Testis (tissue), 3 donors: ENCODE data around the gene PDZK1IP1. TPM values are rescaled to one million over a fixed set of nuclear protein-coding genes. Genes with fewer than 3 reads are reported as not detected.

Experiments
- DNase-seq: peaks from one replicate; pipeline ENCODE4 v3.0.0-alpha.2; 2019
- H3K27ac ChIP-seq, 2 donors: fragments of 200-600 bp; sonication (generic); one replicate each; pipeline ENCODE4 v1.5.1; 2019
- H3K27me3 ChIP-seq: fragments of 200-600 bp; sonication (generic); one replicate; pipeline ENCODE4 v1.5.1; 2019
- H3K36me3 ChIP-seq: fragments of 200-600 bp; sonication (generic); one replicate; pipeline ENCODE4 v1.5.1; 2017; ENCODE audit warnings: low read depth; ENCODE audit errors: missing control alignments
- H3K4me1 ChIP-seq: fragments of 200-600 bp; sonication (generic); one replicate; pipeline ENCODE4 v1.5.1; 2019
- H3K4me3 ChIP-seq, 2 donors: fragments of 200-600 bp; sonication (generic); one replicate each; pipeline ENCODE4 v1.5.1; 2017 to 2019
- H3K9me3 ChIP-seq: fragments of 200-600 bp; sonication (generic); one replicate; pipeline ENCODE4 v1.5.1; 2017
- POLR2A ChIP-seq: fragments of 450-650 bp; IDR thresholded peaks from one replicate; pipeline ENCODE4 v1.6.1; 2017; ENCODE audit warnings: antibody characterized with exemption, mild to moderate bottlenecking, moderate library complexity
- WGBS, 2 donors: methylation state at CpG; one replicate each; pipeline ENCODE4 v1.1.5; 2018; 5-methylcytosine and 5-hydroxymethylcytosine counted together
- intact Hi-C: fragments of 100-400 bp; cut with DNase I; formaldehyde crosslinking; loops from one replicate; pipeline ENCODE4 v1.15.1; 2023; ENCODE audit warnings: low total_unique reads
- polyA plus RNA-seq: library from polyadenylated mRNA; stranded (reverse); fragments of 350-450 nt; fragmentation: Illumina TruSeq; extraction: RNeasy Lipid Tissue Mini Kit (QIAGEN cat#74804); gene quantifications from one replicate; pipeline ENCODE4 v1.2.3, GENCODE V29; 2014; ENCODE audit warnings: low read depth, low replicate concordance; ENCODE audit not compliant: insufficient read depth
- total RNA-seq, 2 donors: library from RNA; depleted of rRNA; stranded (reverse); fragments of >200 nt; gene quantifications; one replicate each; pipeline ENCODE4 v1.2.3, GENCODE V29; 2016
- TF ChIP-seq, protein P1 (sequence below), 3 experiments: fragments of 450-650 bp in 2 of 3; fragments of 200-600 bp in 1 of 3; sonication (generic) in 1 of 3; IDR thresholded peaks; one replicate each; pipeline ENCODE4 v1.5.1; 2016 to 2019; ENCODE audit warnings: antibody characterized with exemption in 3 of 3, mild to moderate bottlenecking in 2 of 3, moderate library complexity in 1 of 3

PDZK1IP1 gene
- total and polyA plus RNA-seq, 3 donors from 2014 or later = 1.5 to 13.9 (median 8.6) TPM

DNA sequence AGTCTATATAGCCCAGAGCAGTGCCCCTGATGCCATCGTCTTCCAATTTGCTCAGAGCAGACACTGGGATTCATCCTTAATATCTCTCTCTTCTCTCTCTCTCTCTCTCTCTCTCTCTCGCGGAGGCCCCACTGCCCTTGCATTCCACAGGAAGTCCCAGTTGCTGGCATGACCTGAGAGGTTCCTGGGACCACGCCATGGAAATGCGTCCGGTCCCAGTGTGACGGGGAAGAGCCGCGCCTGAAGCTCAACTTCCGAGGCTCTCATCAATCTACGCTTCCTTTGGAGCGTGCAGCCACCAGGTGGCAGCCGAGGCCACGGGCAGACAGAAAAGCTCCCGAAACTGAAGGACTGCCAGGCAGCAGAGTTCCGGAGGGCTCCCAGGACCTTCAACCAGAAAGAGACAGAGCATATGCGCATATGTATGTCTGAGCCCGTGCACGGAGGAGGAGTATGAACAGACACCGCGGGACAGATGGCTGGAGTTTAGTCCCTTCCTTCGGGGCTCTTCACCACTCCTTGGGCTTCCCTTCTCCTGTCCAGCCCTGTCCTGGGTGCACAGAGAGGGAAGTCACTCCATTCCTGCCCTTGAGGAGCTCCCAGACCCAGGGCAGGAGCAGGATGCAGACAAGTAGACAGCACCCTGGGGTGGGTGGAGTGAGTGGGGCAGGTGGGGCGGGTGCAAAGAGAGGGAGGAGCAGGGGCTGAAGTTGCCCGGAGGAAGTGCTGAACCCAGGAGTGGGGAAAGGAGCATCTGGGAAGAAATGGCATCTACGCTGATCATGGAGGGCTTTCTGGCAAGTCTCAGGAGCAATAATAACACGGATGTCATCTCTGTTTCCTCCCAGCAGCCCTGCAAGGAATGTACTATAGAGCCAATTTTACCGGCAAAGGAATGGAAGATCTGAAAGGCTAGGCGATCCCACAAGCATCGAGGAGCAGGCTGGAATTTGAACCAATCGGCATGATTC lies 10.5 kb downstream of the PDZK1IP1 start:
- intact Hi-C loops = no loop called here
- Histone ChIP-seq H3K4me3 (peak overlapping the region; percentile 24 to 48), H3K4me1 (peaks cover 7% of the 10 kb centered on the region), H3K27me3 (no peaks in the 10 kb centered on the region), H3K36me3 (no peaks in the 10 kb centered on the region), H3K27ac (no peak overlapping the region), H3K9me3 (no peaks in the 10 kb centered on the region)
- DNase-seq = peak; percentile 94
- WGBS, 2 donors = 5 to 9% methylated on average over 13 to 24 of the region's 30 CpGs
- TF ChIP-seq POLR2A = no peak
- TF ChIP-seq, protein P1, sequence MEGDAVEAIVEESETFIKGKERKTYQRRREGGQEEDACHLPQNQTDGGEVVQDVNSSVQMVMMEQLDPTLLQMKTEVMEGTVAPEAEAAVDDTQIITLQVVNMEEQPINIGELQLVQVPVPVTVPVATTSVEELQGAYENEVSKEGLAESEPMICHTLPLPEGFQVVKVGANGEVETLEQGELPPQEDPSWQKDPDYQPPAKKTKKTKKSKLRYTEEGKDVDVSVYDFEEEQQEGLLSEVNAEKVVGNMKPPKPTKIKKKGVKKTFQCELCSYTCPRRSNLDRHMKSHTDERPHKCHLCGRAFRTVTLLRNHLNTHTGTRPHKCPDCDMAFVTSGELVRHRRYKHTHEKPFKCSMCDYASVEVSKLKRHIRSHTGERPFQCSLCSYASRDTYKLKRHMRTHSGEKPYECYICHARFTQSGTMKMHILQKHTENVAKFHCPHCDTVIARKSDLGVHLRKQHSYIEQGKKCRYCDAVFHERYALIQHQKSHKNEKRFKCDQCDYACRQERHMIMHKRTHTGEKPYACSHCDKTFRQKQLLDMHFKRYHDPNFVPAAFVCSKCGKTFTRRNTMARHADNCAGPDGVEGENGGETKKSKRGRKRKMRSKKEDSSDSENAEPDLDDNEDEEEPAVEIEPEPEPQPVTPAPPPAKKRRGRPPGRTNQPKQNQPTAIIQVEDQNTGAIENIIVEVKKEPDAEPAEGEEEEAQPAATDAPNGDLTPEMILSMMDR (IDR thresholded peaks at IDR 0.05) = peak; percentile 74 to 91 (median 85)

DNA sequence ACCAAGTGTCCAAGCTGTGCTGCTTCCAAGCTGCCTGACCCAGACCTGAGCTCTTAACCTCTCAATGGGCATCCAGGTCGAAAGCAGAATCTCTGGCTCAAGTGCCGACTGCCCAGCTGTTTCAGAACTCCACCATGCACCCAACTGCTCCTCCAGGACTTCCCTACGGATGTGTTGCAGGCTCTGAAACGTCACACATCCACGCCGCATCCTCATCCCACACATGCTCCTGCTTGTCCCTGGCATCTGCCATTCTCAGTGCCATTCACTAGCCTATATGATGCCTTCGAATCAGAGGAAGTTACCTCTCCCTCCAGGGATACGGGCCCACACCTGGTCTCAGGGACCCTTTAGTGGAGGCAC lies 11.2 kb downstream of the PDZK1IP1 start:
- Histone ChIP-seq H3K27ac (no peak overlapping the region), H3K27me3 (no peaks in the 10 kb centered on the region), H3K36me3 (no peaks in the 10 kb centered on the region), H3K4me1 (peaks cover 7% of the 10 kb centered on the region), H3K4me3 (peak overlapping the region in 1 of 2 donors; percentile 48), H3K9me3 (no peaks in the 10 kb centered on the region)
- DNase-seq = no peak
- intact Hi-C loops = no loop called here
- TF ChIP-seq, protein P1 (IDR thresholded peaks at IDR 0.05) = no peak
- TF ChIP-seq POLR2A = no peak
- WGBS, 2 donors = 48 to 63% methylated on average over 8 of the region's 8 CpGs

DNA sequence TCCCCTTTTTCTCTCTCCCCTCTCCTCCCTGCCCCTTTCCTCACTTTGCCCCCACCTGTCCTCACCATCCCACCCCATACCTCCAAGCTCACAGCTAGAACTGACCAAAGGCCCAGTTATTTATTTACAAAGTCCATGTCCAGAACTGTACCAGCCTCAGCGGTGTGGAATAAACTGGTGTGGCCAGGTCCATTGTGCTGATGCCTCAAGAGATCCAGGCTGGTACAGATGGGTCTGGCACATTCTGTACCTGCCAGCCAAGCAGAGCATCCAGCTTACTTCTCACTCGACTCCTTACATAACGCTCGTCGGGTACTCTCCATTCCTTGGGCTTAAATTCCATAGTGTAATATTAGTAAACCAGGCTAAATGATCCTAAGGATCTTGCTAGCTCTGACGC lies 11.8 kb downstream of the PDZK1IP1 start:
- H3K36me3 ChIP-seq = no peaks in the 10 kb centered on the region
- no peaks in the 10 kb centered on the region for H3K9me3 ChIP-seq
- intact Hi-C loops = no loop called here
- TF ChIP-seq, protein P1 (IDR thresholded peaks at IDR 0.05) = no peak
- no peak for TF ChIP-seq POLR2A
- H3K4me3 ChIP-seq = no peak overlapping the region
- no peak overlapping the region for H3K27ac ChIP-seq
- H3K27me3 ChIP-seq = no peaks in the 10 kb centered on the region
- H3K4me1 ChIP-seq = peaks cover 7% of the 10 kb centered on the region
- no peak for DNase-seq
- whole genome bisulfite sequencing, 2 donors = 65 to 76% methylated on average over 6 of the region's 6 CpGs

DNA sequence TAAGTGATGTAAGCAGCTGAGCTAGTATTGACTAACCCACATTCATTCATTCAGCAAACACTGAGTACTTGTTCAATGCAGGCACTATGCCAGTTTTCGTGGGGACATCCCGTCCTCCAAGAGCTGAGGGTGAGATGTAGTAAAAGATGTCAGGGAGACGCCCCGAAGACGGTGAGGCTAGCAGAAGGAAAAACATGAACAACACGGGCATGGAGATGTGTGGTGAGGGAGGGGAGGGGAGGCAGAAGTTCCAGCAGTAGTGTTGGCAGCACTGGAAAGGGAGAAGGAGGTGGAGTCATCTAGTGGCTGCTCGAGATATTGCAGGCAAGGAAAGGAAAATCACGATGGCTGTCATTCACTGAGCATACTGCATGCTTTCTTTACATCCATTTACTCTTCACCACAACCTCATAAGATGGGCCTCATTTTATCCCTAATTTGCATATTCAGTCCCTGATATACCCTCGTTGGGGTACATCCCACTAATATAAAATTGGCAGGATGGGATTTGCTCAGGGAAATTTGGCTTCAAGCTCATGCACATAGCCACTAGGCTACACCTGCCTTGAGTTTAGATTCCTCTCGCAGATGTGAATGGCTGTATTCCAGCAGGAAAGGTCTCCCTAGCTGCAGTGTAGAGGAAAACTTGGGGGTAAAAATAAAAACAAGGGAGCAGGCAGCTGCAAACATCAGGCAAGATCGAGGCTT lies 14.5 kb downstream of the PDZK1IP1 start:
- H3K36me3 ChIP-seq = no peaks in the 10 kb centered on the region
- no peaks in the 10 kb centered on the region for H3K27me3 ChIP-seq
- H3K4me1 ChIP-seq = peaks cover 7% of the 10 kb centered on the region
- no peak for TF ChIP-seq POLR2A
- TF ChIP-seq, protein P1 (IDR thresholded peaks at IDR 0.05) = peak; percentile 85 to 97 (median 95)
- DNase-seq = peak; percentile 80
- intact Hi-C loops = no loop called here
- no peak overlapping the region for H3K27ac ChIP-seq
- no peak overlapping the region for H3K4me3 ChIP-seq
- 17 to 20% methylated on average over 11 of the region's 11 CpGs for WGBS, 2 donors
- no peaks in the 10 kb centered on the region for H3K9me3 ChIP-seq
